BLaER1 treated with 17β-estradiol and CSF1 and Interleukin-3, amounts not matched to agents 10 nM and 100 nM (cell line): ENCODE results near the gene ELF5.

Experiments used
- H3K27ac ChIP-seq, 11 experiments: shearing (Covaris generic); formaldehyde crosslinking; 2 replicates each; pipeline ENCODE4 v1.8.1; 2022
- H3K27me3 ChIP-seq, 11 experiments: shearing (Covaris generic); formaldehyde crosslinking; 2 replicates each; pipeline ENCODE4 v1.8.1; 2022
- H3K36me3 ChIP-seq, 11 experiments: shearing (Covaris generic); formaldehyde crosslinking; 2 replicates each; pipeline ENCODE4 v1.8.1; 2022
- H3K4me1 ChIP-seq, 10 experiments: shearing (Covaris generic); formaldehyde crosslinking; 2 replicates each; pipeline ENCODE4 v1.8.1; 2022
- H3K4me2 ChIP-seq, 11 experiments: shearing (Covaris generic); formaldehyde crosslinking; 2 replicates each; pipeline ENCODE4 v1.8.1; 2022
- H3K4me3 ChIP-seq, 10 experiments: shearing (Covaris generic); formaldehyde crosslinking; 2 replicates each; pipeline ENCODE4 v1.8.1; 2022
- H3K9ac ChIP-seq, 11 experiments: shearing (Covaris generic); formaldehyde crosslinking; 2 replicates each; pipeline ENCODE4 v1.8.1; 2022
- H3K9me3 ChIP-seq, 11 experiments: shearing (Covaris generic); formaldehyde crosslinking; replicated peaks in 1 of 11; 2 replicates each; pipeline ENCODE4 v1.8.1; 2022
- H4K20me1 ChIP-seq, 11 experiments: shearing (Covaris generic); formaldehyde crosslinking; 2 replicates each; pipeline ENCODE4 v1.8.1; 2022
- Cebpa-rat ChIP-seq, 11 experiments: shearing (Covaris generic); IDR thresholded peaks; 2 replicates each; pipeline ENCODE4 v1.8.1; 2022

Gene ELF5

GRCh38 chr11:34457607-34458006 is 56.0 kb downstream of the ELF5 start:
- H3K9ac ChIP-seq = no peak overlapping the region
- no peaks in the 10 kb centered on the region for H3K27me3 ChIP-seq
- H3K36me3 ChIP-seq = peaks cover 95 to 100% (median 98%) of the 10 kb centered on the region in 11 experiments
- no peaks in the 10 kb centered on the region for H4K20me1 ChIP-seq
- no peak overlapping the region for H3K27ac ChIP-seq
- no peaks in the 10 kb centered on the region for H3K4me1 ChIP-seq
- TF ChIP-seq Cebpa-rat (IDR thresholded peaks at IDR 0.05) = no peak
- H3K4me2 ChIP-seq = no peak overlapping the region
- H3K9me3 ChIP-seq = no peaks in the 10 kb centered on the region; a peak in 2 of 22 replicates
- no peak overlapping the region for H3K4me3 ChIP-seq

DNA sequence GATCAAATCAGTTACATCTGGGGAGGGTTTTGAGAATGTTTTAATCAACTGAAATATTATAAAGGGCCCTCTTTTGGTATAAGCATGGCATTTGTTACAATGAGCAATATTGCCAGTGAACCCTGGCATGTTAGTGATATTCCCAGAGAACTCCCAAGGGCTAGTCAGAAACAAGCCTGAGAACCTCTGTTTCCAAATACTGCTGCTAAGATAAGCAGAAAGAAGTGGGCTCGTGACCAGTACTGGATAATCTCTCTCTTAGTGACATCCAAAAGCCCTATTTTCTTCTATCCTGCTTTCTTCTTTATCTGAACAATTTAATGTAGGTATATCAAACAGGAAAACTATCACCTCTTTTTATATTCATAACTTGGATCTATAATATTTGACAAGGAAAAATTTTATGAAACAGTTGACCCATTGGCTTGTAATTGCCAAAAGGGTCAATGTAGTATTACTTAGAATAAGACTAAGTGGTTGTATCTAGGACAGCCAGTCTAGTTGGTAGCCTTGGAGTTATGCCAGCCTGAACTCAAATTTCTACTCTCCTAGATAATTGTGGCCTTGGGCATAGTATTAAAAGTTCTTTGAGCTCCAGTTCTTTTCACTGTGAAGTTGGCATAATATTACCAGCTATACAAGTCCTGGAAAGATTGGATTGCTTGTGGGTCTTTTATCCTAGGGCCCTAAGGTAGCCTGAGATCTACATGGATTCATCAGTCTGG is 59.1 kb downstream of the ELF5 start:
- no peak for TF ChIP-seq Cebpa-rat (IDR thresholded peaks at IDR 0.05)
- Histone ChIP-seq H3K27ac (no peak overlapping the region), H3K9ac (no peak overlapping the region), H3K4me1 (peaks cover 0 to 26% (median 11%) of the 10 kb centered on the region in 10 experiments; a peak in 15 of 20 replicates), H3K4me2 (no peak overlapping the region), H3K36me3 (peaks cover 81 to 100% (median 97%) of the 10 kb centered on the region in 11 experiments), H3K9me3 (no peaks in the 10 kb centered on the region), H4K20me1 (peaks cover 0 to under 1% (median 0%) of the 10 kb centered on the region in 11 experiments; a peak in 1 of 22 replicates), H3K27me3 (no peaks in the 10 kb centered on the region), H3K4me3 (no peak overlapping the region)

DNA sequence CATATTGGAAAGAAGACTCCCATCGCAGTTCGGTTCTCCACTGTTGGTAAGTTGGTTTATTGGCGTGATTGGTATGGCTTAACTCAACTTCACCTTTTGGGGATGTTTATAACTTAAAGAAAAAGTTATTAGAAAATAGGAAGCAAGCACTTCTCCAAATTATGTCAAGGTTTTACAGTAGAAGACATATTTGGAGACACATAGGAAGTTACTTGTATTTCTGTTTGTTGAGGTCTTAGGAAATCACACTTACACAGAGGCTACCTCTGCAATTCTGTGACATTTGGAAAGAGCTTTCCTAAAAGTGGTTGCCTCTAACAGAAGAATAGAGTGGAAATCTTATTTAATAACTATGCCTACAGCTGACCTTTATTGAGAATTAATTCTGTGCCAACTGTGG is 62.5 kb downstream of the ELF5 start:
- Histone ChIP-seq H3K4me1 (peaks cover 28 to 57% (median 39%) of the 10 kb centered on the region in 10 experiments), H3K27me3 (no peaks in the 10 kb centered on the region), H3K4me3 (no peak overlapping the region), H4K20me1 (peaks cover 0 to 31% (median 22%) of the 10 kb centered on the region in 11 experiments; a peak in 9 of 22 replicates), H3K4me2 (peak overlapping the region in 5 of 11 experiments; percentile 26 to 75 (median 66); a peak in 9 of 22 replicates), H3K9me3 (no peaks in the 10 kb centered on the region), H3K36me3 (peaks cover 51 to 77% (median 69%) of the 10 kb centered on the region in 11 experiments), H3K9ac (no peak overlapping the region), H3K27ac (peak overlapping the region in 3 of 11 experiments; percentile 13 to 28 (median 26); a peak in 4 of 22 replicates)
- TF ChIP-seq Cebpa-rat (IDR thresholded peaks at IDR 0.05) = no peak

GRCh38 chr11:34449013-34449412 is 64.6 kb downstream of the ELF5 start:
- H3K4me3 ChIP-seq = no peak overlapping the region
- no peaks in the 10 kb centered on the region for H3K27me3 ChIP-seq
- peak overlapping the region in 7 of 11 experiments; percentile 1 to 43 (median 33); a peak in 9 of 22 replicates for H3K27ac ChIP-seq
- H3K9ac ChIP-seq = peak overlapping the region in 2 of 11 experiments; percentile 4 to 36; a peak in 4 of 22 replicates
- peak overlapping the region; percentile 55 to 78 (median 75) for H3K4me2 ChIP-seq
- peaks cover 34 to 78% (median 52%) of the 10 kb centered on the region in 10 experiments for H3K4me1 ChIP-seq
- peaks cover 31 to 57% (median 49%) of the 10 kb centered on the region in 11 experiments for H3K36me3 ChIP-seq
- no peaks in the 10 kb centered on the region for H3K9me3 ChIP-seq
- no peak for TF ChIP-seq Cebpa-rat (IDR thresholded peaks at IDR 0.05)
- H4K20me1 ChIP-seq = peaks cover 0 to 39% (median 26%) of the 10 kb centered on the region in 11 experiments; a peak in 10 of 22 replicates

GRCh38 chr11:34448223-34448994 is 65.2 kb downstream of the ELF5 start:
- peaks cover 38 to 84% (median 55%) of the 10 kb centered on the region in 10 experiments for H3K4me1 ChIP-seq
- peak overlapping the region in 2 of 11 experiments; percentile 4 to 36; a peak in 4 of 22 replicates for H3K9ac ChIP-seq
- TF ChIP-seq Cebpa-rat (IDR thresholded peaks at IDR 0.05) = no peak
- H3K4me2 ChIP-seq = peak overlapping the region; percentile 55 to 78 (median 75)
- no peaks in the 10 kb centered on the region for H3K9me3 ChIP-seq
- peaks cover 25 to 51% (median 43%) of the 10 kb centered on the region in 11 experiments for H3K36me3 ChIP-seq
- H3K4me3 ChIP-seq = no peak overlapping the region
- peaks cover 0 to 39% (median 26%) of the 10 kb centered on the region in 11 experiments; a peak in 10 of 22 replicates for H4K20me1 ChIP-seq
- peak overlapping the region in 7 of 11 experiments; percentile 1 to 43 (median 33); a peak in 9 of 22 replicates for H3K27ac ChIP-seq
- no peaks in the 10 kb centered on the region for H3K27me3 ChIP-seq

GRCh38 chr11:34447044-34447443 is 66.5 kb downstream of the ELF5 start:
- H3K9me3 ChIP-seq = peaks cover 0 to 7% (median under 1%) of the 10 kb centered on the region in 11 experiments; a peak in 10 of 22 replicates
- peaks cover 11 to 47% (median 32%) of the 10 kb centered on the region in 11 experiments; a peak in 21 of 22 replicates for H3K36me3 ChIP-seq
- peaks cover 0 to 43% (median 27%) of the 10 kb centered on the region in 11 experiments; a peak in 10 of 22 replicates for H4K20me1 ChIP-seq
- H3K27me3 ChIP-seq = no peaks in the 10 kb centered on the region
- no peak overlapping the region for H3K4me3 ChIP-seq
- H3K27ac ChIP-seq = no peak overlapping the region
- H3K9ac ChIP-seq = no peak overlapping the region
- peaks cover 47 to 92% (median 63%) of the 10 kb centered on the region in 10 experiments for H3K4me1 ChIP-seq
- no peak for TF ChIP-seq Cebpa-rat (IDR thresholded peaks at IDR 0.05)
- H3K4me2 ChIP-seq = peak overlapping the region in 7 of 11 experiments; percentile 4 to 78 (median 72); a peak in 6 of 22 replicates

DNA sequence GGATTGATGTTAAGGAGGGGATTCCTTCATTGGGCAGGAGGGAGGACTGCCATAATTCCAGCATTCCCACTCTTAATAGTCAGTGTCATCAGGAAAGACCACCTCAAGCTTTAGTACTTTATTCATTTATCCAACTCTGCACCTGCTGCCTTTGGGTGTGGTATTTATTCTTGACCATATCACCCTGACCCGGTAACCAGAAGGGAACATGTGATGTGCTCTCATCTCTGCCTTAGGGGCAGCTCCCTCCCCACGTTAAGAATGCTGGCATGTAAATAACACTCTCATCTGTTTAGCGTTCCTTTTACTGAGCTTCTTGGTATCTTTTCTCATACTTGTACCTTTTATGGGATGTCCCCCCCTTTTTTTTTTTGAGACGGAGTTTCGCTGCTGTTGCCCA is 67.2 kb downstream of the ELF5 start:
- TF ChIP-seq Cebpa-rat (IDR thresholded peaks at IDR 0.05) = no peak
- no peaks in the 10 kb centered on the region for H3K27me3 ChIP-seq
- H3K4me3 ChIP-seq = no peak overlapping the region
- H3K4me1 ChIP-seq = peaks cover 47 to 87% (median 63%) of the 10 kb centered on the region in 10 experiments
- peaks cover 0 to 43% (median 27%) of the 10 kb centered on the region in 11 experiments; a peak in 10 of 22 replicates for H4K20me1 ChIP-seq
- H3K36me3 ChIP-seq = peaks cover 13 to 47% (median 32%) of the 10 kb centered on the region in 11 experiments; a peak in 21 of 22 replicates
- peaks cover 6 to 14% (median 7%) of the 10 kb centered on the region in 11 experiments; a peak in 18 of 22 replicates for H3K9me3 ChIP-seq
- H3K4me2 ChIP-seq = peak overlapping the region in 5 of 11 experiments; percentile 12 to 71 (median 18); a peak in 4 of 22 replicates
- H3K27ac ChIP-seq = no peak overlapping the region
- no peak overlapping the region for H3K9ac ChIP-seq

- no peak for TF ChIP-seq Cebpa-rat (IDR thresholded peaks at IDR 0.05)
- Histone ChIP-seq H3K4me3 (no peak overlapping the region), H3K27me3 (no peaks in the 10 kb centered on the region), H3K27ac (no peak overlapping the region), H4K20me1 (peaks cover 0 to 43% (median 27%) of the 10 kb centered on the region in 11 experiments; a peak in 10 of 22 replicates), H3K4me1 (peaks cover 47 to 87% (median 61%) of the 10 kb centered on the region in 10 experiments), H3K36me3 (peaks cover 13 to 47% (median 32%) of the 10 kb centered on the region in 11 experiments; a peak in 21 of 22 replicates), H3K9ac (no peak overlapping the region), H3K4me2 (peak overlapping the region in 4 of 11 experiments; percentile 8 to 22 (median 14); a peak in 7 of 22 replicates), H3K9me3 (peaks cover 6 to 16% (median 11%) of the 10 kb centered on the region in 11 experiments; a peak in 18 of 22 replicates)
Observed at GRCh38 chr11:34445956-34446355, 67.6 kb downstream of the ELF5 start.
